ENCODE results near the gene P2RX1. TPM values are rescaled to one million over a fixed set of nuclear protein-coding genes. Genes with fewer than 3 reads are reported as not detected.

P2RX1 gene
- polyA plus RNA-seq, 2 of the 4 experiments (the other 2 are of a cell fraction): 0.05 to 0.13 TPM

GRCh38 chr17:3893003-3893719, 23.1 kb downstream of the P2RX1 start, which contains the start of gene CAMKK1:
Gene CAMKK1 (minus strand): TSS chr17:3893053. CDS start chr17:3885687, 7,366 bp downstream.
- no peaks in the 10 kb centered on the region for H3K9me3 ChIP-seq
- DNase-seq (ENCODE audit: low read depth in 1 of 2, low spot score in 1 of 2) (peak; percentile 86 to 98), FAIRE-seq (no peak), ATAC-seq (peak; percentile 57 to 78)
- CTCF ChIA-PET: interaction anchor here (0.7 to 16.6 kb wide), 6 partner anchors 11 to 30 kb away, joined by 3 to 256 read pairs (median 8); partner anchors contain the start of gene P2RX1
- 23% methylated on average over 19 of the region's 75 CpGs for WGBS (ENCODE audit: missing lambda C conversion rate)
- peak within 1 kb of the TSS; percentile 94 for H3K4me2 ChIP-seq
- H3K4me1 ChIP-seq: peaks cover 54% of the 10 kb centered on the region
- peak within 1 kb of the TSS; percentile 87 to 89 for H3K27ac ChIP-seq
- POLR2A ChIA-PET: interaction anchor here (1.7 kb wide), 1 partner anchor 48 kb away, joined by 3 read pairs; no protein-coding TSS in a partner anchor
- peak within 1 kb of the TSS; percentile 79 for H3K4me3 ChIP-seq
- TF ChIP-seq HMGXB4 (CRISPR knock-in tag; IDR thresholded peaks at IDR 0.05; ENCODE audit: borderline replicate concordance) (no peak), ATOH8 (CRISPR knock-in tag; IDR thresholded peaks at IDR 0.05; ENCODE audit: low read depth) (no peak), EP300 (IDR thresholded peaks at IDR 0.05) (no peak), GATA3 (IDR thresholded peaks at IDR 0.05; ENCODE audit: borderline replicate concordance) (no peak), MAZ (IDR thresholded peaks at IDR 0.05; ENCODE audit: borderline replicate concordance, low read depth, low read length) (no peak), PHF8 (IDR thresholded peaks at IDR 0.05; ENCODE audit: borderline replicate concordance, low read depth) (peak; percentile 38; the same call in 1 of the 2 replicates), SMC3 (IDR thresholded peaks at IDR 0.05) (no peak), FOSL2 (IDR thresholded peaks at IDR 0.05) (no peak), FOSL2 (CRISPR knock-in tag; IDR thresholded peaks at IDR 0.05) (no peak), NFE2L2 (conservative IDR thresholded peaks at IDR 0.05; ENCODE audit: low read length) (no peak), SREBF2 (IDR thresholded peaks at IDR 0.05) (no peak), JUN (IDR thresholded peaks at IDR 0.05) (peak in 1 of 2 experiments; percentile 55; a peak in 1 of 5 replicates), RFX5 (IDR thresholded peaks at IDR 0.05) (0 out of 2 replicates have a peak, but pooled peaks have one; percentile 29), TP53 (CRISPR knock-in tag; IDR thresholded peaks at IDR 0.05) (no peak), CBX2 (IDR thresholded peaks at IDR 0.05; ENCODE audit: borderline replicate concordance, low read depth) (no peak), CBX8 (IDR thresholded peaks at IDR 0.05) (no peak), FOXS1 (CRISPR knock-in tag; IDR thresholded peaks at IDR 0.05) (no peak), NPAS2 (CRISPR knock-in tag; IDR thresholded peaks at IDR 0.05; ENCODE audit: borderline replicate concordance) (no peak), RAD21 (conservative IDR thresholded peaks at IDR 0.05 in 1 of 2, IDR thresholded peaks at IDR 0.05 in 1 of 2) (no peak), MAX (IDR thresholded peaks at IDR 0.05) (peak; percentile 55; the same call in 1 of the 2 replicates), EHF (CRISPR knock-in tag; IDR thresholded peaks at IDR 0.05) (no peak), PBX3 (IDR thresholded peaks at IDR 0.05) (peak; percentile 57; the same call in 1 of the 2 replicates), ZNF302 (CRISPR knock-in tag; IDR thresholded peaks at IDR 0.05) (no peak), HOXB13 (CRISPR knock-in tag; IDR thresholded peaks at IDR 0.05; ENCODE audit: low read depth) (no peak), RNF2 (IDR thresholded peaks at IDR 0.05; ENCODE audit: borderline replicate concordance, low read depth) (no peak), ZC3H11A (IDR thresholded peaks at IDR 0.05) (no peak), BCL3 (IDR thresholded peaks at IDR 0.05) (no peak), POLR2A (IDR thresholded peaks at IDR 0.05; ENCODE audit: low read length) (peak; percentile 15; the same call in 1 of the 2 replicates), FOSB (CRISPR knock-in tag; IDR thresholded peaks at IDR 0.05) (no peak), NR3C1 (IDR thresholded peaks at IDR 0.05) (no peak), ESRRA (IDR thresholded peaks at IDR 0.05; ENCODE audit: borderline replicate concordance, low read length) (no peak), RARB (CRISPR knock-in tag; IDR thresholded peaks at IDR 0.05) (no peak), TFCP2L1 (CRISPR knock-in tag; IDR thresholded peaks at IDR 0.05) (peak; percentile 42; the same call in 1 of the 2 replicates), ELK1 (IDR thresholded peaks at IDR 0.05; ENCODE audit: low read depth, low read length) (no peak), MYC (IDR thresholded peaks at IDR 0.05; ENCODE audit: borderline replicate concordance, low read length) (no peak), BHLHE40 (IDR thresholded peaks at IDR 0.05; ENCODE audit: low read depth, low read length) (no peak), CHD2 (IDR thresholded peaks at IDR 0.05; ENCODE audit: low read length, partially characterized antibody) (no peak)
